NB4 (cell line): ENCODE measurements around the gene SIPA1.

Experiments
- CTCF ChIP-seq: IDR thresholded peaks from one replicate; pipeline ENCODE4 v1.5.1; 2012; ENCODE audit warnings: low read depth, low read length
- MAX ChIP-seq: IDR thresholded peaks from 2 replicates; pipeline ENCODE4 v1.6.1; 2011; ENCODE audit warnings: low read depth, low read length
- POLR2A ChIP-seq: IDR thresholded peaks from 2 replicates; pipeline ENCODE4 v1.6.1; 2011; ENCODE audit warnings: mild to moderate bottlenecking; ENCODE audit not compliant: insufficient read length; ENCODE audit errors: extremely low read depth

GRCh38 chr11:65698205-65698604 lies 60.3 kb downstream of the SIPA1 start:
- TF ChIP-seq POLR2A (no peak), CTCF (no peak), MAX (no peak)
